GM18517 (cell line): ENCODE data around the gene SLC22A2.

Source experiments
- ATAC-seq: cut with Tn5 transposase; IDR thresholded peaks from one replicate; pipeline ENCODE4 v1.9.1; 2021; ENCODE audit warnings: mild to moderate bottlenecking, moderate library complexity; ENCODE audit not compliant: unreplicated experiment

Gene SLC22A2

DNA sequence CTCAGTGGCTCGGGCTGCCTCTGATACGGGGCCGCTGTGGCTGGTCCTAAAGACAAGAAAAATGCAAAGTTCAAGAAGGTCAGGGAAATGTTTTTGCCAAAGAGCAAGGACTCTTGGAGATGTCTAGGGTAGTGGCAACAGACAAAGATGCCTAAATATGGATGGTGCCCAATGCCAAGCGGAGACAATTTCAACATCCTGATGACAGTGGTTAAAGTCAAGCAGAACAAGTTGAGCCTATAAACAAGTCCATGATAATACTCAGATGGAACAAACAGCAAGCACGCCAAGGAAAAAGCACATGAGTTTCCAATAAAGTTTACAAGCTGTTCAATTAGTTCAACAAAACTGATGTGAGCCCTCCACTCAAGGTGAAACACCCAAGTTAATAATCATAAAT, 85.9 kb downstream of the SLC22A2 start:
- ATAC-seq: no peak

DNA sequence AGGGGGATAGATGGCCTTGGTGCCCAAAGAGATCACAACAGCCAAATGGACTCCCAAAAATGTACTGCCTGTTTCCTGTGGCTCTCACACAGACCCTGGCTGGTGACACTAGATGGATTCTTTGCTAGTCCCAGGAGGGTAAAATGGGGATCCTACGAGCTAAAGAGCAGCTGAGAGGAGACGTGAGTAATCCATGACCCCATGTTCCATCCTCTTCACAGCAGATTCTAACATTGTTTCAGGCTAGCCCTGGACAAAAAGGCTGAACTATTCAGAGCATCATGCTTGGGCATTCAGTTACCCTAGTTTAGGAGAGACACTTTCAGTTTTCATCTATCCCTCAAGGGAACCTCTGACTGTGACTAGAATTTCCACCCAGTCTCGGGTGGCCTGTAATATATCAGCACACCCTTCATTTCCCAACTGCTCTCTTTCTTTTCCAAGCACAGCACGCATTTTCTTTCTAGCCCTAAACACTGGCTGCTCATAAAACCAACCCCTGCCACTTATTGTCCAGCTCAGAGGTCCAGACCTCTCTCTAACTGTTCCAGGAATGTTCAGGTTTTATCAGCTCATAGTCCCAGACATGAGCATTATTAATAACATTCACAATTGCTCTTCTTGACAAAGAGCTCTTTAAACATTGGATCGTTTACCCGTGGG, 88.5 kb downstream of the SLC22A2 start:
- no peak for ATAC-seq

DNA sequence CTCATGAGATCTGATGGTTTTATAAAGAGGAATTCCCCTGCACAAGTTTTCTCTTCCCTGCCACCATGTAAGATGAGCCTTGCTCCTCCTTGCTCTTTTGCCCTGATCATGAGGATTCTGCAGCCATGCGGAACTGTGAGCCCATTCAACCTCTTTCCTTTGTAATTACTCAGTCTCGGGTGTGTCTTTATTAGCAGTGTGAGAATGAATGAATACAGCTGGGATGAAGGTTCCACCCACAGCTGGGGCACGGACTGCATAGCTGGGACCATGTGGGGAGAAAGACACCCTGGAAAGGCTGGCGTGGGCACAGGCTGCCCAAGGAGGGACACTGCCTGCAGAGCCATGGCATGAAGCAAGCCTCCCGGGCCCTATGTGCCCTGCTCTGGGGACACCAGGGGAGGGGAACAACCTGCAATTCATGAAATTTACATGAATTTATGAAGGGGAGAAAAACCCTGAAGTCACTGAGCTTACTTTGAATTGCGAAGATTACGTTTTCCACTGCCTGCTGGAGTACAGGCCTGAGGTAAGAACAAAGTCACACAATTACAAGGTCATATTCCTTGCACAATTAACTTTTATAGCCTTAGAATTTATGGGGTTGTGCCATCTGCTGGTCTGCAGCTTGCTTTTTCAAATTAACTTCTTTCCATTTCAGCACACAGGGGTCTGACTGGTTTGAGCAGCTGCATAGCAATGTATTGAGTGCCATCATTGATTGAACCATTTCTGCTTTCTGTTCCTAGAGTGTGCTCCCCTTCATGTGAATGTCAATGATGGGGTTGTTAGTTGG, 90.8 kb downstream of the SLC22A2 start:
- no peak for ATAC-seq
